K562 (cell line): Measurements from ENCODE around the gene SPATS2. TPM values are rescaled to one million over a fixed set of nuclear protein-coding genes. Genes with fewer than 3 reads are reported as not detected.
A peak's percentile ranks its signal among the peaks of the same experiment; 100 is the strongest.

Experiments used
- ATF1 ChIP-seq, 2 experiments: fragments of 450-650 bp in 1 of 2; IDR thresholded peaks; 2 replicates each; pipeline ENCODE4 v1.6.1; 2016; ENCODE audit warnings: missing compliant biosample characterization in 1 of 2, missing genetic modification characterization in 1 of 2
- ATF6 ChIP-seq: sonication (generic); formaldehyde crosslinking; IDR thresholded peaks from 2 replicates; pipeline ENCODE4 v1.4.0; 2020; ENCODE audit warnings: mild to moderate bottlenecking, missing genetic modification reagents
- BRD9 ChIP-seq: fragments of 450-650 bp; IDR thresholded peaks from 2 replicates; pipeline ENCODE4 v1.6.1; 2018; ENCODE audit warnings: low read depth; ENCODE audit not compliant: partially characterized antibody
- COPS2 ChIP-seq: fragments of 450-650 bp; conservative IDR thresholded peaks from 2 replicates; pipeline ENCODE4 v1.6.1; 2016; ENCODE audit warnings: mild to moderate bottlenecking, moderate library complexity
- CXXC5 ChIP-seq: fragments of 250-450 bp; sonication (Bioruptor Pico); IDR thresholded peaks from 2 replicates; pipeline ENCODE4 v1.8.0; 2022; ENCODE audit warnings: inconsistent platforms, mild to moderate bottlenecking, moderate library complexity
- E2F6 ChIP-seq, 2 experiments: IDR thresholded peaks; 2 replicates each; pipeline ENCODE4 v1.6.1; 2011; ENCODE audit warnings: borderline replicate concordance in 1 of 2, control low read depth in 1 of 2, low read depth in 1 of 2, low read length in 1 of 2, mild to moderate bottlenecking in 1 of 2, mixed read lengths in 1 of 2, moderate library complexity in 1 of 2; ENCODE audit not compliant: insufficient read depth in 1 of 2, insufficient read length in 1 of 2, poor library complexity in 1 of 2, severe bottlenecking in 1 of 2; ENCODE audit errors: extremely low read depth in 1 of 2
- FOXK2 ChIP-seq, 2 experiments: fragments of 450-650 bp; IDR thresholded peaks in 1 of 2; conservative IDR thresholded peaks in 1 of 2; 2 replicates each; pipeline ENCODE4 v1.6.1; 2016; ENCODE audit warnings: low read depth in 2 of 2, mild to moderate bottlenecking in 1 of 2
- KAT2B ChIP-seq: IDR thresholded peaks from one replicate; pipeline ENCODE4 v1.6.1; 2012; ENCODE audit warnings: low read depth, mild to moderate bottlenecking, control low read depth, inconsistent platforms, low read length, moderate library complexity
- MAFK ChIP-seq: IDR thresholded peaks from 2 replicates; pipeline ENCODE4 v1.6.1; 2011; ENCODE audit warnings: low read length, improper control_type of control experiment
- MXI1 ChIP-seq: IDR thresholded peaks from 2 replicates; pipeline ENCODE4 v1.6.1; 2011; ENCODE audit warnings: low read depth, mild to moderate bottlenecking, improper control_type of control experiment, low read length
- MYC ChIP-seq, 2 experiments: fragments of 250-450 bp in 1 of 2; sonication (Bioruptor Pico) in 1 of 2; IDR thresholded peaks; 2 replicates each; pipeline versions ENCODE4 v1.5.1 to v1.6.1; 2012 to 2021; ENCODE audit warnings: low read depth in 2 of 2, borderline replicate concordance in 1 of 2, improper control_type of control experiment in 1 of 2, low read length in 1 of 2, mild to moderate bottlenecking in 1 of 2, moderate library complexity in 1 of 2
- RFX1 ChIP-seq: fragments of 450-650 bp; IDR thresholded peaks from 2 replicates; pipeline ENCODE4 v1.6.1; 2016; ENCODE audit warnings: mild to moderate bottlenecking, moderate library complexity
- SRF ChIP-seq, 2 experiments: fragments of 250-450, 450-650 bp in 1 of 2; sonication (Bioruptor Pico) in 1 of 2; sonication (generic) in 1 of 2; formaldehyde crosslinking; IDR thresholded peaks; 2 replicates each; pipeline versions ENCODE4 v1.5.0 to v1.5.1; 2020 to 2022; ENCODE audit warnings: mild to moderate bottlenecking in 1 of 2, missing genetic modification reagents in 1 of 2
- TAL1 ChIP-seq: fragments of 450-650 bp; IDR thresholded peaks from 2 replicates; pipeline ENCODE4 v1.6.1; 2016; ENCODE audit warnings: mild to moderate bottlenecking
- ZNF444 ChIP-seq: fragments of 250-450 bp; sonication (Bioruptor Pico); IDR thresholded peaks from 2 replicates; pipeline ENCODE4 v1.4.0; 2020; ENCODE audit warnings: mild to moderate bottlenecking, moderate library complexity
- polyA plus RNA-seq, 8 experiments: library from polyadenylated mRNA; depleted of rRNA in 4 of 8; stranded (reverse) in 5 of 8; unstranded in 3 of 8; fragments of >200 nt; fragmentation: Nextera tagmentation in 2 of 8; fragmentation: Illumina TruSeq in 1 of 8; extraction: Ambion mirVana in 2 of 8; extraction: Trizol in 1 of 8; gene quantifications; 2 replicates each; pipeline versions ENCODE4 v1.2.1 to v1.2.3, GENCODE V29; 2011 to 2014; ENCODE audit warnings: inconsistent platforms in 1 of 8, missing spikeins in 1 of 8
- total RNA-seq, 7 experiments: library from RNA; depleted of rRNA in 6 of 7; stranded (reverse); fragments of >200 nt in 6 of 7; fragmentation: Illumina TruSeq in 2 of 7; extraction: Trizol in 2 of 7; gene quantifications; 2 replicates each; pipeline versions ENCODE4 v1.2.1 to v1.2.3, GENCODE V29; 2011 to 2021; ENCODE audit warnings: low replicate concordance in 1 of 7
- TF ChIP-seq, protein P1 (sequence below): fragments of 450-650 bp; formaldehyde crosslinking; IDR thresholded peaks from 2 replicates; pipeline ENCODE4 v1.4.0; 2020; ENCODE audit warnings: mild to moderate bottlenecking, mixed read lengths
- TF ChIP-seq, protein P2 (sequence below): fragments of 250-450 bp; sonication (Bioruptor Pico); IDR thresholded peaks from 2 replicates; pipeline ENCODE4 v1.6.1; 2021; ENCODE audit warnings: mild to moderate bottlenecking
- TF ChIP-seq, protein P3 (sequence below): IDR thresholded peaks from 2 replicates; pipeline ENCODE4 v1.6.1; 2012; ENCODE audit warnings: low read depth, low read length, improper control_type of control experiment, borderline replicate concordance
- TF ChIP-seq, protein P4 (sequence below): fragments of 200-800 bp; sonication (Bioruptor generic); IDR thresholded peaks from 2 replicates; pipeline ENCODE4 v1.6.1; 2017; ENCODE audit warnings: missing genetic modification characterization, missing compliant biosample characterization

The SPATS2 gene
- total and polyA plus RNA-seq, 9 of the 15 experiments (the other 6 are each of a cell fraction or from before 2014, with no cell fraction given), result 5.4 to 48.2 (median 17.5) TPM

DNA sequence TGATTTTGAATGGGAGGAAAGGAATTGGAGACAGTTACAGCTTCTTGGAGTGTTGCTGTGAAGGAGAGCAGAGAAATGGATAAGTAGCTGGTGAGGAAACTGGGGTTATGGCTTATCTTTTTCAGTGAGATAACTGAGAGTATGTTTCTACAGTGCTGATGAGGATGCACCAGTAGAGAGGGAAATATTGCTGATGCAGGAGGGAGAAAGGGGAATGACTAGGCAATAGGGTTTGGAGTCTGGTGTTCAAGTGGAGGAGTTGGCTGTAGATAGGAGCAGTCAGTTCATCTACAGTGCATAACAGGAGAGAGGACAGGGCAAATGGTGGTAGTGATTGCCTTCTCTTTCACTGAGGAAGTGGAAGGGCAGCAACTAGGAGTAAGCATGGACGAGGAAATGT, 33.0 kb downstream of the SPATS2 start (continued):
- TF ChIP-seq MYC (IDR thresholded peaks at IDR 0.05; ENCODE audit: low read depth, low read length) (0 out of 2 replicates have a peak, but pooled peaks have one; percentile 15), MYC (CRISPR knock-in tag; IDR thresholded peaks at IDR 0.05; ENCODE audit: borderline replicate concordance, low read depth) (no peak), KAT2B (no peak), MXI1 (no peak), FOXK2 (conservative IDR thresholded peaks at IDR 0.05 in 1 of 2, IDR thresholded peaks at IDR 0.05 in 1 of 2; ENCODE audit: low read depth in 2 of 2) (0 out of 4 replicates have a peak, but pooled peaks of 1 of the 2 experiments have one; percentile 56), E2F6 (IDR thresholded peaks at IDR 0.05; ENCODE audit: borderline replicate concordance in 1 of 2, extremely low read depth in 1 of 2, insufficient read depth in 1 of 2, insufficient read length in 1 of 2, low read depth in 1 of 2, low read length in 1 of 2, poor library complexity in 1 of 2, severe bottlenecking in 1 of 2) (no peak), TAL1 (peak; percentile 6; the same call in 1 of the 2 replicates), CXXC5 (CRISPR knock-in tag) (no peak), RFX1 (no peak), BRD9 (no peak), MAFK (peak; percentile 93), ATF1 (CRISPR knock-in tag; IDR thresholded peaks at IDR 0.05) (no peak), ATF1 (tag; IDR thresholded peaks at IDR 0.05) (no peak), ATF6 (CRISPR knock-in tag) (no peak), ZNF444 (no peak), SRF (CRISPR knock-in tag; IDR thresholded peaks at IDR 0.05) (no peak), COPS2 (no peak)
- TF ChIP-seq, protein P1, sequence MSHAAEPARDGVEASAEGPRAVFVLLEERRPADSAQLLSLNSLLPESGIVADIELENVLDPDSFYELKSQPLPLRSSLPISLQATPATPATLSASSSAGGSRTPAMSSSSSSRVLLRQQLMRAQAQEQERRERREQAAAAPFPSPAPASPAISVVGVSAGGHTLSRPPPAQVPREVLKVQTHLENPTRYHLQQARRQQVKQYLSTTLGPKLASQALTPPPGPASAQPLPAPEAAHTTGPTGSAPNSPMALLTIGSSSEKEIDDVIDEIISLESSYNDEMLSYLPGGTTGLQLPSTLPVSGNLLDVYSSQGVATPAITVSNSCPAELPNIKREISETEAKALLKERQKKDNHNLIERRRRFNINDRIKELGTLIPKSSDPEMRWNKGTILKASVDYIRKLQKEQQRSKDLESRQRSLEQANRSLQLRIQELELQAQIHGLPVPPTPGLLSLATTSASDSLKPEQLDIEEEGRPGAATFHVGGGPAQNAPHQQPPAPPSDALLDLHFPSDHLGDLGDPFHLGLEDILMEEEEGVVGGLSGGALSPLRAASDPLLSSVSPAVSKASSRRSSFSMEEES (CRISPR knock-in tag), result no peak
- TF ChIP-seq, protein P2, sequence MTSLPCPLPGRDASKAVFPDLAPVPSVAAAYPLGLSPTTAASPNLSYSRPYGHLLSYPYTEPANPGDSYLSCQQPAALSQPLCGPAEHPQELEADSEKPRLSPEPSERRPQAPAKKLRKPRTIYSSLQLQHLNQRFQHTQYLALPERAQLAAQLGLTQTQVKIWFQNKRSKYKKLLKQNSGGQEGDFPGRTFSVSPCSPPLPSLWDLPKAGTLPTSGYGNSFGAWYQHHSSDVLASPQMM, result no peak
- TF ChIP-seq, protein P3, sequence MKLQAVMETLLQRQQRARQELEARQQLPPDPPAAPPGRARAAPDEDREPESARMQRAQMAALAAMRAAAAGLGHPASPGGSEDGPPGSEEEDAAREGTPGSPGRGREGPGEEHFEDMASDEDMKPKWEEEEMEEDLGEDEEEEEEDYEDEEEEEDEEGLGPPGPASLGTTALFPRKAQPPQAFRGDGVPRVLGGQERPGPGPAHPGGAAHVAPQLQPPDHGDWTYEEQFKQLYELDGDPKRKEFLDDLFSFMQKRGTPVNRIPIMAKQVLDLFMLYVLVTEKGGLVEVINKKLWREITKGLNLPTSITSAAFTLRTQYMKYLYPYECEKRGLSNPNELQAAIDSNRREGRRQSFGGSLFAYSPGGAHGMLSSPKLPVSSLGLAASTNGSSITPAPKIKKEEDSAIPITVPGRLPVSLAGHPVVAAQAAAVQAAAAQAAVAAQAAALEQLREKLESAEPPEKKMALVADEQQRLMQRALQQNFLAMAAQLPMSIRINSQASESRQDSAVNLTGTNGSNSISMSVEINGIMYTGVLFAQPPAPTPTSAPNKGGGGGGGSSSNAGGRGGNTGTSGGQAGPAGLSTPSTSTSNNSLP, result no peak
- TF ChIP-seq, protein P4, sequence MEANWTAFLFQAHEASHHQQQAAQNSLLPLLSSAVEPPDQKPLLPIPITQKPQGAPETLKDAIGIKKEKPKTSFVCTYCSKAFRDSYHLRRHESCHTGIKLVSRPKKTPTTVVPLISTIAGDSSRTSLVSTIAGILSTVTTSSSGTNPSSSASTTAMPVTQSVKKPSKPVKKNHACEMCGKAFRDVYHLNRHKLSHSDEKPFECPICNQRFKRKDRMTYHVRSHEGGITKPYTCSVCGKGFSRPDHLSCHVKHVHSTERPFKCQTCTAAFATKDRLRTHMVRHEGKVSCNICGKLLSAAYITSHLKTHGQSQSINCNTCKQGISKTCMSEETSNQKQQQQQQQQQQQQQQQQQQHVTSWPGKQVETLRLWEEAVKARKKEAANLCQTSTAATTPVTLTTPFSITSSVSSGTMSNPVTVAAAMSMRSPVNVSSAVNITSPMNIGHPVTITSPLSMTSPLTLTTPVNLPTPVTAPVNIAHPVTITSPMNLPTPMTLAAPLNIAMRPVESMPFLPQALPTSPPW (CRISPR knock-in tag), result no peak
